Endodermal cell (in vitro differentiated cells): Measurements from ENCODE around the gene AMIGO2. TPM values are rescaled to one million over a fixed set of nuclear protein-coding genes. Genes with fewer than 3 reads are reported as not detected.

Experiments used
- DNase-seq: peaks from one replicate; pipeline ENCODE4 v3.0.0-alpha.2; 2017
- H3K27ac ChIP-seq: 2 replicates; pipeline ENCODE4 v1.5.1; 2013; ENCODE audit warnings: mild to moderate bottlenecking, low read depth, low read length, moderate library complexity
- H3K27me3 ChIP-seq: 2 replicates; pipeline ENCODE4 v1.6.1; 2013; ENCODE audit warnings: mild to moderate bottlenecking, low read length, moderate library complexity; ENCODE audit not compliant: insufficient read depth, control insufficient read depth, poor library complexity, severe bottlenecking
- H3K36me3 ChIP-seq: 2 replicates; pipeline ENCODE4 v1.7.0; 2013; ENCODE audit warnings: mild to moderate bottlenecking, low read length, moderate library complexity; ENCODE audit not compliant: control insufficient read depth, insufficient read depth
- H3K4me1 ChIP-seq: one replicate; pipeline ENCODE4 v1.7.0; 2013; ENCODE audit warnings: low read length; ENCODE audit not compliant: control insufficient read depth, insufficient read depth
- H3K4me3 ChIP-seq: 2 replicates; pipeline ENCODE4 v1.5.1; 2013; ENCODE audit warnings: mild to moderate bottlenecking, low read length, moderate library complexity
- H3K9ac ChIP-seq: 2 replicates; pipeline ENCODE4 v1.6.1; 2013; ENCODE audit warnings: mild to moderate bottlenecking, low read length, moderate library complexity; ENCODE audit not compliant: poor library complexity, severe bottlenecking; ENCODE audit errors: extremely low read depth
- H3K9me3 ChIP-seq: 2 replicates; pipeline ENCODE4 v1.6.1; 2013; ENCODE audit warnings: mild to moderate bottlenecking, low read length, moderate library complexity; ENCODE audit not compliant: control insufficient read depth
- H3K27ac Mint-ChIP-seq: 2 replicates; pipeline ENCODE4 v1.8.0; 2020; ENCODE audit warnings: mixed read lengths
- H3K27me3 Mint-ChIP-seq: 2 replicates; pipeline ENCODE4 v1.8.0; 2021; ENCODE audit warnings: mild to moderate bottlenecking, mixed read lengths; ENCODE audit not compliant: insufficient read depth
- H3K36me3 Mint-ChIP-seq: 2 replicates; pipeline ENCODE4 v1.8.0; 2020; ENCODE audit warnings: low read depth, mixed read lengths
- H3K4me1 Mint-ChIP-seq: 2 replicates; pipeline ENCODE4 v1.8.0; 2020; ENCODE audit warnings: mixed read lengths
- H3K4me3 Mint-ChIP-seq: 2 replicates; pipeline ENCODE4 v1.8.0; 2020; ENCODE audit warnings: mild to moderate bottlenecking, moderate library complexity, mixed read lengths
- H3K9me3 Mint-ChIP-seq: 2 replicates; pipeline ENCODE4 v1.8.0; 2020; ENCODE audit warnings: mild to moderate bottlenecking, mixed read lengths
- CTCF ChIP-seq: fragments of 200-600 bp; sonication (generic); conservative IDR thresholded peaks from 2 replicates; pipeline ENCODE4 v1.5.0; 2021; ENCODE audit warnings: antibody characterized with exemption, mild to moderate bottlenecking
- WGBS, 2 experiments: methylation state at CpG; one replicate each; pipeline versions ENCODE4 v1.1.5 to v1.1.7; 2013; ENCODE audit warnings: missing lambda C conversion rate in 2 of 2, mixed read lengths in 1 of 2; ENCODE audit not compliant: insufficient coverage in 1 of 2, insufficient read length in 1 of 2; 5-methylcytosine and 5-hydroxymethylcytosine counted together
- total RNA-seq, 2 donors: library from RNA; stranded (reverse); fragmentation: NEBNext Ultra II Directional in 1 of 2; extraction: Animal tissue kit (Norgen Biotek cat#: 25700) in 1 of 2; gene quantifications; 2 replicates in 1 of 2; 3 replicates in 1 of 2; pipeline ENCODE4 v1.2.1, GENCODE V29; 2021

The AMIGO2 gene
- total RNA-seq, 2 donors from 2014 or later: 6.4 to 7.8 TPM

- H3K9me3 Mint-ChIP-seq: no peaks in the 10 kb centered on the region
- H3K36me3 ChIP-seq: no peaks in the 10 kb centered on the region
- no peak overlapping the region for H3K4me3 Mint-ChIP-seq
- peaks cover 5% of the 10 kb centered on the region for H3K4me1 Mint-ChIP-seq
- no peaks in the 10 kb centered on the region for H3K9me3 ChIP-seq
- no peak overlapping the region for H3K4me3 ChIP-seq
- DNase-seq: no peak
- TF ChIP-seq CTCF: no peak
- peaks cover 5% of the 10 kb centered on the region for H3K4me1 ChIP-seq
- WGBS, 2 experiments: 94 to 100% methylated on average over 3 to 6 of the region's 6 CpGs
- no peak overlapping the region for H3K27ac Mint-ChIP-seq
- no peaks in the 10 kb centered on the region for H3K27me3 Mint-ChIP-seq
- no peak overlapping the region for H3K9ac ChIP-seq
- H3K36me3 Mint-ChIP-seq: no peaks in the 10 kb centered on the region
- no peak overlapping the region for H3K27ac ChIP-seq
- H3K27me3 ChIP-seq: no peaks in the 10 kb centered on the region
Measured at GRCh38 chr12:47111854-47112253, 32.1 kb upstream of the AMIGO2 start.

DNA sequence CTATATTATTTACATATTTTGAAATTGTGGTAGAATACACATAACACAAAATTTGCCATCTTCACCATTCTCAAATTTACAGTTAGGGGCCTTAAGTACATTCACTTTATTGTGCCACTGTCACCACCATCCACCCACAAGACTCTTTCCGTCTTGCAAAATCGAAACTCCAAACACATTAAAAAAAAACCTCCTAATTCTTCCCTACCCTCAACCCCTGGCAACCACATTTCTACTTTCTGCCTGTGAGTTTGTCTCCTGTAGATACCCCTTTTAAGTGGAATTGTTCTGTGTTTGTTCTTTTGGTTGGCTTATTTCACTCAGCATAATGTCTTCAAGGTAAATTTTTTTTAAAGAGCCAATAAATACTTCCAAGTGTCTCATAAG lies 31.6 kb upstream of the AMIGO2 start:
- Mint-ChIP-seq H3K4me3 (no peak overlapping the region), H3K4me1 (peaks cover 9% of the 10 kb centered on the region), H3K27me3 (no peaks in the 10 kb centered on the region), H3K9me3 (no peaks in the 10 kb centered on the region), H3K36me3 (no peaks in the 10 kb centered on the region), H3K27ac (no peak overlapping the region)
- TF ChIP-seq CTCF: no peak
- H3K9me3 ChIP-seq: no peaks in the 10 kb centered on the region
- H3K36me3 ChIP-seq: no peaks in the 10 kb centered on the region
- no peak overlapping the region for H3K4me3 ChIP-seq
- no peak overlapping the region for H3K9ac ChIP-seq
- peaks cover 7% of the 10 kb centered on the region for H3K4me1 ChIP-seq
- H3K27me3 ChIP-seq: no peaks in the 10 kb centered on the region
- WGBS, 2 experiments: 94 to 100% methylated on average over 2 of the region's 2 CpGs
- H3K27ac ChIP-seq: no peak overlapping the region
- DNase-seq: no peak

GRCh38 chr12:47110718-47111391 lies 31.1 kb upstream of the AMIGO2 start:
- Histone ChIP-seq H3K4me3 (no peak overlapping the region), H3K27ac (no peak overlapping the region), H3K9ac (no peak overlapping the region), H3K4me1 (peaks cover 7% of the 10 kb centered on the region), H3K9me3 (no peaks in the 10 kb centered on the region), H3K27me3 (no peaks in the 10 kb centered on the region), H3K36me3 (no peaks in the 10 kb centered on the region)
- Mint-ChIP-seq H3K4me1 (peaks cover 12% of the 10 kb centered on the region), H3K27ac (no peak overlapping the region), H3K4me3 (no peak overlapping the region), H3K27me3 (no peaks in the 10 kb centered on the region), H3K9me3 (no peaks in the 10 kb centered on the region), H3K36me3 (no peaks in the 10 kb centered on the region)
- TF ChIP-seq CTCF: no peak
- DNase-seq: no peak
- 92 to 95% methylated on average over 2 of the region's 2 CpGs for WGBS, 2 experiments
